A673 (cell line): ENCODE data around the gene CENPF.

Source experiments
- CTCF ChIP-seq: fragments of 300-800, 200-600 bp; sonication (generic); conservative IDR thresholded peaks from 2 replicates; pipeline ENCODE4 v1.5.1; 2017; ENCODE audit warnings: low read depth, mild to moderate bottlenecking, antibody characterized with exemption, low read length, moderate library complexity, mixed read lengths
- EZH2 ChIP-seq: fragments of 200-600 bp; sonication (generic); IDR thresholded peaks from 2 replicates; pipeline ENCODE4 v1.6.1; 2017; ENCODE audit warnings: borderline replicate concordance, low read depth, mild to moderate bottlenecking, mixed read lengths, antibody characterized with exemption, low read length; ENCODE audit not compliant: poor library complexity, severe bottlenecking

DNA sequence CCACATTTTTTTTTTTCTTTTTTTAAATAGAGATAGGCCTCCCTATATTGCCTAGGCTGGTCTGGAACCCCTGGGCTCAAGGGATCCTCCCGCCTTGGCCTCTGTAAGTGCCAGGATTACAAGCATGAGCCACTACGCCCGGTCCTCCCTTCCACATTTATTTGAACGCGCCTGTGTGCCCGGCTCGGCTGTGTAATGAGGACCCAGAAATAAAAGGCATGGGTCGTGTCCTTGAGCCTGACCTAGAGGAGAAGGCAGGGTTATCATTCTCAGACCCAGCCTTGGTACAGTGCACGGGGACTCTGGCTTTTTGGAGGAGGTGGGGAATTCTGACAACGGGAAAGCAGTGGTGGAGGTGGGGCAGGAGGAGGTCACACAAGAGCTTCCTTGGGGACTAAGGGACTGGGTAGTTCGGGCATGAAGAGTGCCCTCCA is 841 bp downstream of the CENPF start:
- TF ChIP-seq CTCF: no peak
- no peak for TF ChIP-seq EZH2
